Glomerular endothelial cell (primary cell): Measurements from ENCODE around the gene PAEP. TPM values are rescaled to one million over a fixed set of nuclear protein-coding genes. Genes with fewer than 3 reads are reported as not detected.

Experiments
- DNase-seq: peaks from one replicate; pipeline ENCODE4 v3.0.0-alpha.2; 2011; ENCODE audit warnings: low read depth, low spot score; ENCODE audit errors: extremely low read depth
- total RNA-seq: library from RNA; depleted of rRNA; stranded (reverse); fragments of >200 nt; gene quantifications from 2 replicates; pipeline ENCODE4 v1.2.3, GENCODE V29; 2015

PAEP gene
- total RNA-seq, 1 donor from 2014 or later: not detected

- no peak for DNase-seq
Measured at GRCh38 chr9:135590486-135591079, 29.0 kb downstream of the PAEP start.

GRCh38 chr9:135591506-135592330 is 30.2 kb downstream of the PAEP start:
- DNase-seq: no peak

GRCh38 chr9:135592331-135592590 is 30.7 kb downstream of the PAEP start:
- DNase-seq: no peak

GRCh38 chr9:135592625-135593024 is 31.1 kb downstream of the PAEP start:
- DNase-seq: no peak

DNA sequence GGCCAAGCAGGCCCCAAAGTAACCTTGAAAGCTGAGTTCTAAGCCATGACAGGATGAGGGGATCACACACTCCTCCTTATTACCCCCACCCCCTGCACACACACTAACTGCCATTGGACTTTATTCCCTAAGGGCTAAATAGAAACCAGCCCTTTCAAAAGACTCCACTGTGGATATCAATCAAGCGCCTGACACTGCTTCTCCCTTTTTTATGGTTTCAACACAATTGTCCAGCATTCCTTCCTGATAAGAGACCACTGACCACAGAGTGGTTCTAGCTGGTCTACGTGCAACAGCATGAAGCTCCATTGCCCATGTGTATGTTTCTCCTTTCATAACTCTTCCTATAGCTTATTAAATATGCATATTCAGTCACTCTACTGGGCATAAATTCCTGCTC is 34.7 kb downstream of the PAEP start:
- DNase-seq: no peak

DNA sequence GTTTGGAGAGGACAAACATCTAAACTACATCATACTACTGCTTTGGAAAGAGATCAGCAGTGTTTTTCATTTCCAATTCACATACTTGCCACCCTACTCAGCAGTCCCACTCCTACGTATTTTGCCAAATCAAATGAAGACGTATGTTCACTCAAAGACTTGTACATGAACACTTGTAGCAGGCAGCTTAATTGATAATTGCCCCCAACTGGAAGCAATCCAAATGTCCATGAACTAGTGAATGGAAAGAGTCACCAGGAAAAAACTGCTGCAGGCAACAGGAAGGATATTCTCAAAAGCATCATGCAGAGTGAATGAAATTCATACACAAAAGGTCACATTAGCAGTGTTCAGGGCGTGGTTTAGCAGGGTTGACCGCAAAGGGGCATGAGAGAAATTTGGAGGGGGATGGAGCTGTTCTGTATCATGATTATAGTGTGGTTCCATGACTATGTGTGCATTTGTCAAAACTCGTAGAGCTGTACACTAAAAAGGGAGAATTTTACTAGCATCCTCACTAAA is 38.8 kb downstream of the PAEP start:
- no peak for DNase-seq

DNA sequence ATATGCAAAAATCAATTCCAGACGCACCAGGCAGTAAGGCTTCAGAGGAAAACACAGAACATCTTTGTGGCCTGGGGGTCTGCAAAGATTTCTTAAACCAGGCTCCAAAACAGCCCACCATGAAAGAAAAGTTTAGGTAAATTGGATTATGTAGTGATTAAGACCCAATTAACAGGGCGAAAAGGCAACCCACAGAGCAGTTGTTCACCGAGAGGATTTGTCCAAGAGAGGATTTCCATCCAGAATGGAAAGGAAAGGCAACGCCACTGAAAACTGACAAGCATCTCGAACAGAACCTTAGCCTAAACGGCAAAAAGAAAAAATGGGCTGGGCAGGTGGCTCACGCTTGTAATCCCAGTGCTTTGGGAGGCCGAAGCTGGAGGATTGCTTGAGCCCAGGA is 40.4 kb downstream of the PAEP start:
- no peak for DNase-seq

- DNase-seq: peak; percentile 12
Measured at GRCh38 chr9:135602789-135603481, 41.4 kb downstream of the PAEP start.

- no peak for DNase-seq
Measured at GRCh38 chr9:135604437-135605237, 43.1 kb downstream of the PAEP start.

- no peak for DNase-seq
Measured at GRCh38 chr9:135605238-135605781, 43.8 kb downstream of the PAEP start.

GRCh38 chr9:135606885-135607259 is 45.3 kb downstream of the PAEP start:
- no peak for DNase-seq

GRCh38 chr9:135607401-135608293 is 46.1 kb downstream of the PAEP start:
- DNase-seq: no peak

DNA sequence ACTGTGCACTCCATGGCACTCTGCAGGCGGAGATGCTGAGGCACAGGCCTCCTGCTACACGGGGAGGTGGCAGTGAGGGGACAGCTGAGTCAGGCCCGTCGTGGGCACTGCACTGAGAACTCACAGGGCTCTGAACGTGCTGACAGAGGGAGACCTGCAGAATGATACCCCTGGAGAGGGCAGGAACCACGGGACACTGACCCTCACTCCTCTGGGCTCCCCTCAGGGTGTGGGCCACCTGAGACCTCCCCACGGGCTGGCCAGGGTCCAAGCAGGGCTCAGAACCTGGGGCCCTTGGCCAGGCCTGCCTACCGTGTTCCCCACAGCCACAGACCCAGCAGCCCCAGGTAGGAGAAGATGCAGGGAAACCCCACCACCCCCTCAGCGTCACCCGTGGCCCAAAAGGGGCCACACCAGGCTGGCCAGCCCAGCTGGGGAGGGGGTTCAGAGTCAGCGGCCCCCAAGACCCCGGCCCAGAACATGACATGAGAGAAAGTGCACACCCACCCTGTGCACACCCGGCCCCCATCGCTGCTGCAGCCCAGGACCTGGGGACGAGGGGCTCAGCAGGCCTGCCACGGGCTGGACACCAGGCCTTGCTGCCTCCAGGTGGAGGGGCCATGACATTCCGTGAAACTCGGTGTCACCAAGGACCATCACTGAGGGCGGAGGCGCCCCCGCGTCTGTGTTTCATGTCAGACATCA is 46.9 kb downstream of the PAEP start:
- no peak for DNase-seq

GRCh38 chr9:135608999-135609317 is 47.4 kb downstream of the PAEP start:
- DNase-seq: no peak

DNA sequence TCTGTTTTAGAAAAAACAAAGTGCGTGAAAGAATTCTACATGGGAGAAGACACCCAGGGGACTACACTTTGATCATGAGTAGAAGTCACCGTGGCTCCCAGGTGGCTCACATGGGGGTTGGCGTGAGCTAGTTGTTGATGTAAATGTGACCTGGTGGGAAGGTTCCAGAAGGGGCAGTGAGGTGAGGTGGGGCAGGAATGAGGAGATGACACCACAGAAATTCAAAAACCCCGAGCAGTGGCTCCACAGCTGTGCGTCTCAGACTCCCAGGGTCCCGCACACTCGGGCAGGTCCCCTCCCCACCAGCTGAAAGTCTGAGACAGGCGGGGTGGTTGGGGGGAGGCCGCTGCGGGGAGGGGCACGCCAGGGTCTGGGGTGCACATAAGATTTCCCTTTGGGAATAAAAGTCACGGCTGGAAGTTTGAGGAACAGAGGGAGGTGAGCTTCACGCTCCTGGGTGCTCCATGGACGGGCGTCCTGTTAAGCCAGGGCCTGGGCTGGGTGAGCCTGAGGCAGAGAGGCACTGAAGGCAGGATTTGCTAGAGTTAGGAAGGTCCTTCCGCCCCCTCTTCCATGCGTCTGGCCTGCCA is 47.9 kb downstream of the PAEP start:
- no peak for DNase-seq

GRCh38 chr9:135610290-135611141 is 49.0 kb downstream of the PAEP start:
- no peak for DNase-seq

GRCh38 chr9:135611142-135611874 is 49.8 kb downstream of the PAEP start:
- no peak for DNase-seq

DNA sequence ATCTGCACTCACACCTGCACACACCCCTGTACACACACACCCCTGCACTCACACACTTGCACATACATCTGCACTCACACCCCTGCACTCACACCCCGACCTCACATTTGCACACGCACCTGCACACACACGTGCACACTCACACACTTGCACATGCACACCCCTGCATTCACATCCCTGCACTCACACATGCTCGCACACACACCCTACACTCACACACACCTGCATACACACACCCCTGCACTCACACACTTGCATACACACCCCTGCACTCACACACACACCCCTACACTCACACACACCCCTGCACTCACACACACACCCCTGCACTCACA is 50.3 kb downstream of the PAEP start:
- DNase-seq: no peak
